ENCODE measurements around the gene ZGRF1.
"Not testable (repeated sequence)": the region's sequence is repeated elsewhere in the genome, so short reads cannot be mapped to it uniquely, and the experiment has no call there.

Gene ZGRF1

GRCh38 chr4:112644595-112645535 is 8.2 kb upstream of the ZGRF1 start:
- DNase-seq (ENCODE audit: insufficient read length, low spot score); FAIRE-seq: not testable (repeated sequence)

- FAIRE-seq, result no peak
- no peak for DNase-seq (ENCODE audit: insufficient read length, low spot score)
Measured at GRCh38 chr4:112642526-112642925, 5.8 kb upstream of the ZGRF1 start.

- FAIRE-seq, result no peak
Measured at GRCh38 chr4:112637552-112637866, 800 bp upstream of the ZGRF1 start.

GRCh38 chr4:112633477-112634235 is 3.1 kb downstream of the ZGRF1 start:
- FAIRE-seq (peak; percentile 84), DNase-seq (ENCODE audit: insufficient read length, low spot score) (no peak)

More at GRCh38 chr4:112637552-112637866, 800 bp upstream of the ZGRF1 start:
- DNase-seq (ENCODE audit: insufficient read length, low spot score), result no peak

- FAIRE-seq (no peak), DNase-seq (ENCODE audit: insufficient read length, low spot score) (no peak)
Measured at GRCh38 chr4:112626228-112626627, 10.5 kb downstream of the ZGRF1 start.

GRCh38 chr4:112616984-112617383 is 19.7 kb downstream of the ZGRF1 start:
- FAIRE-seq (no peak), DNase-seq (ENCODE audit: insufficient read length, low spot score) (no peak)

- FAIRE-seq; DNase-seq (ENCODE audit: insufficient read length, low spot score): not testable (repeated sequence)
Measured at GRCh38 chr4:112612814-112613213, 23.9 kb downstream of the ZGRF1 start.

- FAIRE-seq (peak; percentile 93), DNase-seq (ENCODE audit: insufficient read length, low spot score) (peak; percentile 28)
Measured at GRCh38 chr4:112604589-112604988, 32.1 kb downstream of the ZGRF1 start.

GRCh38 chr4:112594993-112595392 is 41.7 kb downstream of the ZGRF1 start:
- FAIRE-seq (no peak), DNase-seq (ENCODE audit: insufficient read length, low spot score) (no peak)

- peak; percentile 18 for FAIRE-seq
- no peak for DNase-seq (ENCODE audit: insufficient read length, low spot score)
Measured at GRCh38 chr4:112593438-112594133, 43.1 kb downstream of the ZGRF1 start.

- FAIRE-seq (no peak), DNase-seq (ENCODE audit: insufficient read length, low spot score) (no peak)
Measured at GRCh38 chr4:112592717-112593116, 44.0 kb downstream of the ZGRF1 start.

GRCh38 chr4:112591593-112591992 is 45.1 kb downstream of the ZGRF1 start:
- no peak for DNase-seq (ENCODE audit: insufficient read length, low spot score)

GRCh38 chr4:112589206-112589605 is 47.5 kb downstream of the ZGRF1 start:
- DNase-seq (ENCODE audit: insufficient read length, low spot score) (no peak), FAIRE-seq (no peak)

More at GRCh38 chr4:112591593-112591992, 45.1 kb downstream of the ZGRF1 start:
- FAIRE-seq, result no peak

- FAIRE-seq (no peak), DNase-seq (ENCODE audit: insufficient read length, low spot score) (no peak)
Measured at GRCh38 chr4:112585977-112586736, 50.6 kb downstream of the ZGRF1 start.

- DNase-seq (ENCODE audit: insufficient read length, low spot score) (no peak), FAIRE-seq (no peak)
Measured at GRCh38 chr4:112567536-112567935, 69.2 kb downstream of the ZGRF1 start.

- FAIRE-seq (no peak), DNase-seq (ENCODE audit: insufficient read length, low spot score) (no peak)
Measured at GRCh38 chr4:112564706-112565270, 71.9 kb downstream of the ZGRF1 start.

GRCh38 chr4:112563431-112564200 is 73.1 kb downstream of the ZGRF1 start:
- DNase-seq (ENCODE audit: insufficient read length, low spot score), result no peak
- no peak for FAIRE-seq

GRCh38 chr4:112562254-112562879 is 74.3 kb downstream of the ZGRF1 start:
- FAIRE-seq (no peak), DNase-seq (ENCODE audit: insufficient read length, low spot score) (no peak)

GRCh38 chr4:112560084-112560483 is 76.6 kb downstream of the ZGRF1 start:
- FAIRE-seq (no peak), DNase-seq (ENCODE audit: insufficient read length, low spot score) (no peak)
